ENCODE results near the gene AVPR2.

AVPR2 gene

GRCh38 chrX:153885968-153886903, 18.2 kb upstream of the AVPR2 start, which contains the start of gene L1CAM:
L1CAM (minus strand) TSS chrX:153886173; CDS start chrX:153875836, 10,337 bp downstream.
- no peaks in the 10 kb centered on the region for H3K36me3 ChIP-seq (ENCODE audit: insufficient read depth, low read length)
- H3K4me1 ChIP-seq (ENCODE audit: insufficient read depth, low read length) = peaks cover 43% of the 10 kb centered on the region
- peak within 1 kb of the TSS; percentile 63 for H3K9ac ChIP-seq (ENCODE audit: low read depth, low read length)
- H3K9me3 ChIP-seq (ENCODE audit: control insufficient read depth, insufficient read depth, low read length) = no peaks in the 10 kb centered on the region

GRCh38 chrX:153886915-153887314, 17.6 kb upstream of the AVPR2 start:
- H3K9me3 ChIP-seq (ENCODE audit: control insufficient read depth, insufficient read depth, low read length) = no peaks in the 10 kb centered on the region
- peaks cover 37% of the 10 kb centered on the region for H3K4me1 ChIP-seq (ENCODE audit: insufficient read depth, low read length)
- H3K36me3 ChIP-seq (ENCODE audit: insufficient read depth, low read length) = no peaks in the 10 kb centered on the region
- peak overlapping the region; percentile 56 for H3K9ac ChIP-seq (ENCODE audit: low read depth, low read length)

GRCh38 chrX:153887385-153887784, 17.1 kb upstream of the AVPR2 start:
- Histone ChIP-seq H3K4me1 (ENCODE audit: insufficient read depth, low read length) (peaks cover 39% of the 10 kb centered on the region), H3K36me3 (ENCODE audit: insufficient read depth, low read length) (no peaks in the 10 kb centered on the region), H3K9ac (ENCODE audit: low read depth, low read length) (peak overlapping the region; percentile 56; the same call in 1 of the 2 replicates), H3K9me3 (ENCODE audit: control insufficient read depth, insufficient read depth, low read length) (no peaks in the 10 kb centered on the region)

- no peaks in the 10 kb centered on the region for H3K9me3 ChIP-seq (ENCODE audit: control insufficient read depth, insufficient read depth, low read length)
- H3K9ac ChIP-seq (ENCODE audit: low read depth, low read length) = no peak overlapping the region
- H3K4me1 ChIP-seq (ENCODE audit: insufficient read depth, low read length) = peaks cover 37% of the 10 kb centered on the region
These were observed 16.1 kb upstream of the AVPR2 start for GRCh38 chrX:153888344-153888743.

GRCh38 chrX:153889123-153889522, 15.3 kb upstream of the AVPR2 start:
- peaks cover 30% of the 10 kb centered on the region for H3K4me1 ChIP-seq (ENCODE audit: insufficient read depth, low read length)

More at GRCh38 chrX:153888344-153888743, 16.1 kb upstream of the AVPR2 start:
- H3K36me3 ChIP-seq (ENCODE audit: insufficient read depth, low read length) = no peaks in the 10 kb centered on the region

GRCh38 chrX:153897899-153898298, 6.6 kb upstream of the AVPR2 start:
- Histone ChIP-seq H3K9ac (ENCODE audit: low read depth, low read length) (no peak overlapping the region), H3K36me3 (ENCODE audit: insufficient read depth, low read length) (no peaks in the 10 kb centered on the region), H3K4me1 (ENCODE audit: insufficient read depth, low read length) (peaks cover 18% of the 10 kb centered on the region; the same call in 1 of the 2 replicates), H3K9me3 (ENCODE audit: control insufficient read depth, insufficient read depth, low read length) (no peaks in the 10 kb centered on the region)

More at GRCh38 chrX:153889123-153889522, 15.3 kb upstream of the AVPR2 start:
- Histone ChIP-seq H3K9ac (ENCODE audit: low read depth, low read length) (no peak overlapping the region), H3K36me3 (ENCODE audit: insufficient read depth, low read length) (no peaks in the 10 kb centered on the region), H3K9me3 (ENCODE audit: control insufficient read depth, insufficient read depth, low read length) (no peaks in the 10 kb centered on the region)

- Histone ChIP-seq H3K36me3 (ENCODE audit: insufficient read depth, low read length) (no peaks in the 10 kb centered on the region), H3K9me3 (ENCODE audit: control insufficient read depth, insufficient read depth, low read length) (no peaks in the 10 kb centered on the region), H3K4me1 (ENCODE audit: insufficient read depth, low read length) (peaks cover 29% of the 10 kb centered on the region; the same call in 1 of the 2 replicates), H3K9ac (ENCODE audit: low read depth, low read length) (no peak overlapping the region)
These were observed 3.4 kb upstream of the AVPR2 start for GRCh38 chrX:153900831-153901752.

GRCh38 chrX:153901753-153902140, 2.7 kb upstream of the AVPR2 start:
- Histone ChIP-seq H3K9me3 (ENCODE audit: control insufficient read depth, insufficient read depth, low read length) (no peaks in the 10 kb centered on the region), H3K9ac (ENCODE audit: low read depth, low read length) (no peak overlapping the region), H3K36me3 (ENCODE audit: insufficient read depth, low read length) (no peaks in the 10 kb centered on the region), H3K4me1 (ENCODE audit: insufficient read depth, low read length) (peaks cover 29% of the 10 kb centered on the region; the same call in 1 of the 2 replicates)

GRCh38 chrX:153902385-153902784, 2.1 kb upstream of the AVPR2 start:
- Histone ChIP-seq H3K9ac (ENCODE audit: low read depth, low read length) (no peak overlapping the region), H3K36me3 (ENCODE audit: insufficient read depth, low read length) (no peaks in the 10 kb centered on the region), H3K9me3 (ENCODE audit: control insufficient read depth, insufficient read depth, low read length) (no peaks in the 10 kb centered on the region), H3K4me1 (ENCODE audit: insufficient read depth, low read length) (peaks cover 29% of the 10 kb centered on the region; the same call in 1 of the 2 replicates)

GRCh38 chrX:153903238-153903980, 1.1 kb upstream of the AVPR2 start:
- Histone ChIP-seq H3K4me1 (ENCODE audit: insufficient read depth, low read length) (peaks cover 29% of the 10 kb centered on the region; the same call in 1 of the 2 replicates), H3K36me3 (ENCODE audit: insufficient read depth, low read length) (no peaks in the 10 kb centered on the region), H3K9ac (ENCODE audit: low read depth, low read length) (no peak overlapping the region; the same call in 1 of the 2 replicates), H3K9me3 (ENCODE audit: control insufficient read depth, insufficient read depth, low read length) (no peaks in the 10 kb centered on the region)

GRCh38 chrX:153905481-153906095, 1.1 kb downstream of the AVPR2 start:
- Histone ChIP-seq H3K4me1 (ENCODE audit: insufficient read depth, low read length) (peaks cover 34% of the 10 kb centered on the region; the same call in 1 of the 2 replicates), H3K9me3 (ENCODE audit: control insufficient read depth, insufficient read depth, low read length) (no peaks in the 10 kb centered on the region), H3K9ac (ENCODE audit: low read depth, low read length) (no peak overlapping the region), H3K36me3 (ENCODE audit: insufficient read depth, low read length) (no peaks in the 10 kb centered on the region; the same call in 1 of the 2 replicates)

GRCh38 chrX:153906126-153906917, 1.8 kb downstream of the AVPR2 start:
- Histone ChIP-seq H3K9ac (ENCODE audit: low read depth, low read length) (no peak overlapping the region), H3K4me1 (ENCODE audit: insufficient read depth, low read length) (peaks cover 31% of the 10 kb centered on the region; the same call in 1 of the 2 replicates), H3K36me3 (ENCODE audit: insufficient read depth, low read length) (no peaks in the 10 kb centered on the region; the same call in 1 of the 2 replicates), H3K9me3 (ENCODE audit: control insufficient read depth, insufficient read depth, low read length) (no peaks in the 10 kb centered on the region)
